B cell (primary cell): ENCODE results near the gene RIC3. TPM values are rescaled to one million over a fixed set of nuclear protein-coding genes. Genes with fewer than 3 reads are reported as not detected.

ENCODE experiments used
- ATAC-seq: fragments of 200-7000 bp; cut with Tn5 transposase; one replicate; pipeline ENCODE4 v1.10.0; 2021; ENCODE audit warnings: low read depth, mild to moderate bottlenecking, moderate number of reproducible peaks, moderate library complexity
- CTCF ChIA-PET: fragments of 350-600 bp; sonication (Branson Sonifier 250); formaldehyde crosslinking; loops from one replicate; lab custom pipeline; 2021; ENCODE audit warnings: antibody characterized with exemption, inconsistent platforms; lab: Charles Lee
- POLR2A ChIA-PET: fragments of 350-600 bp; sonication (Branson Sonifier 250); formaldehyde crosslinking; loops from one replicate; lab custom pipeline; 2021; ENCODE audit warnings: antibody characterized with exemption; lab: Charles Lee
- DNase-seq: peaks from one replicate; pipeline ENCODE4 v3.0.0; 2013
- H2AFZ ChIP-seq: 2 replicates; pipeline ENCODE4 v1.6.1; 2012; ENCODE audit warnings: mild to moderate bottlenecking, low read depth, low read length; ENCODE audit not compliant: insufficient read depth, poor library complexity, severe bottlenecking
- H3K27ac ChIP-seq, 2 donors: 1 replicate in 1 of 2; 2 replicates in 1 of 2; pipeline ENCODE4 v1.5.1; 2012 to 2013; ENCODE audit warnings: low read length in 2 of 2, mild to moderate bottlenecking in 2 of 2, moderate library complexity in 1 of 2
- H3K27me3 ChIP-seq, 4 experiments: fragments of 200-600 bp in 1 of 4; sonication (generic) in 1 of 4; replicated peaks in 1 of 4; 1 replicate in 2 of 4; 2 replicates in 2 of 4; pipeline versions ENCODE4 v1.6.1 to v1.7.0; 2013 to 2016; ENCODE audit warnings: low read length in 3 of 4, mild to moderate bottlenecking in 2 of 4, mixed read lengths in 1 of 4, moderate library complexity in 1 of 4; ENCODE audit not compliant: insufficient read depth in 4 of 4, control insufficient read depth in 3 of 4; ENCODE audit errors: control extremely low read depth in 1 of 4
- H3K36me3 ChIP-seq, 2 experiments: replicated peaks in 1 of 2; 1 replicate in 1 of 2; 2 replicates in 1 of 2; pipeline versions ENCODE4 v1.6.1 to v1.7.1; 2013; ENCODE audit warnings: low read length in 1 of 2; ENCODE audit not compliant: insufficient read depth in 2 of 2, control insufficient read depth in 1 of 2; ENCODE audit errors: control extremely low read depth in 1 of 2, extremely low read depth in 1 of 2
- H3K4me1 ChIP-seq, 2 donors: fragments of 200-600 bp in 1 of 2; sonication (generic) in 1 of 2; 1 replicate in 1 of 2; 2 replicates in 1 of 2; pipeline versions ENCODE4 v1.5.1 to v1.6.1; 2013 to 2017; ENCODE audit warnings: low read length in 2 of 2; ENCODE audit not compliant: control insufficient read depth in 2 of 2, insufficient read depth in 2 of 2
- H3K4me2 ChIP-seq: replicated peaks from 2 replicates; pipeline ENCODE3; 2012; ENCODE audit warnings: mild to moderate bottlenecking, low read depth, low read length; ENCODE audit not compliant: poor library complexity, severe bottlenecking
- H3K4me3 ChIP-seq, 5 experiments: fragments of 200-600 bp in 1 of 5; sonication (generic) in 1 of 5; 1 replicate in 3 of 5; 2 replicates in 2 of 5; pipeline versions ENCODE4 v1.5.1 to v1.7.0; 2011 to 2016; ENCODE audit warnings: low read length in 4 of 5, mild to moderate bottlenecking in 4 of 5, low read depth in 2 of 5, control low read depth in 1 of 5, moderate library complexity in 1 of 5; ENCODE audit not compliant: insufficient read depth in 1 of 5; ENCODE audit errors: control extremely low read depth in 1 of 5, extremely low read depth in 1 of 5
- H3K79me2 ChIP-seq: fragments of 200-600 bp; sonication (generic); one replicate; pipeline ENCODE4 v1.6.0; 2016; ENCODE audit warnings: low read length; ENCODE audit not compliant: control insufficient read depth, insufficient read depth
- H3K9ac ChIP-seq: fragments of 200-600 bp; sonication (generic); 2 replicates; pipeline ENCODE4 v1.6.1; 2017; ENCODE audit warnings: mild to moderate bottlenecking, low read length, moderate library complexity
- H3K9me3 ChIP-seq, 3 donors: one replicate each; pipeline versions ENCODE4 v1.6.1 to v1.7.1; 2013; ENCODE audit warnings: low read length in 2 of 3; ENCODE audit not compliant: control insufficient read depth in 2 of 3, insufficient read depth in 1 of 3; ENCODE audit errors: control extremely low read depth in 1 of 3
- H4K20me1 ChIP-seq: 2 replicates; pipeline ENCODE4 v1.6.0; 2012; ENCODE audit warnings: mild to moderate bottlenecking, low read length; ENCODE audit not compliant: insufficient read depth, control insufficient read depth, poor library complexity, severe bottlenecking
- H3K27ac Mint-ChIP-seq: one replicate; pipeline ENCODE4 v1.8.0; 2021; ENCODE audit warnings: mixed read lengths
- H3K27me3 Mint-ChIP-seq: one replicate; pipeline ENCODE4 v1.8.0; 2021; ENCODE audit warnings: mixed read lengths
- H3K4me1 Mint-ChIP-seq: one replicate; pipeline ENCODE4 v1.8.0; 2021; ENCODE audit warnings: mixed read lengths
- H3K4me3 Mint-ChIP-seq: one replicate; pipeline ENCODE4 v1.8.0; 2021; ENCODE audit warnings: mixed read lengths
- H3K9me3 Mint-ChIP-seq: one replicate; pipeline ENCODE4 v1.8.0; 2022; ENCODE audit warnings: mixed read lengths; ENCODE audit not compliant: insufficient read depth
- EZH2 ChIP-seq: IDR thresholded peaks from 2 replicates; pipeline ENCODE4 v1.6.1; 2012; ENCODE audit warnings: borderline replicate concordance, low read depth, mild to moderate bottlenecking, moderate library complexity, low read length; ENCODE audit not compliant: insufficient read depth, poor library complexity, severe bottlenecking
- WGBS: methylation state at CpG from one replicate; pipeline ENCODE4 v1.1.5; 2013; ENCODE audit warnings: missing lambda C conversion rate; ENCODE audit not compliant: insufficient coverage; 5-methylcytosine and 5-hydroxymethylcytosine counted together
- intact Hi-C: fragments of 100-400 bp; cut with micrococcal nuclease; formaldehyde crosslinking; loops from one replicate; pipeline ENCODE4 v1.10.0; 2022
- polyA plus RNA-seq: library from polyadenylated mRNA; depleted of rRNA; stranded (reverse); fragments of >200 nt; gene quantifications from 2 replicates; pipeline ENCODE4 v1.2.3, GENCODE V29; 2012
- total RNA-seq, 2 donors: library from RNA; stranded (reverse); fragments of 120-200 nt in 1 of 2; gene quantifications; 1 replicate in 1 of 2; 2 replicates in 1 of 2; pipeline versions ENCODE4 v1.2.3 to v1.2.4, GENCODE V29; 2013 to 2022
- TF ChIP-seq, protein P1 (sequence below): fragments of 200-600 bp; IDR thresholded peaks from one replicate; pipeline ENCODE4 v1.8.0; 2022; ENCODE audit warnings: antibody characterized with exemption, mild to moderate bottlenecking

Gene RIC3
- total and polyA plus RNA-seq, 2 donors (not counting 1 experiment from before 2014, with no cell fraction given) = 62.4 to 74.6 TPM

GRCh38 chr11:8075119-8075726 is 93.6 kb downstream of the RIC3 start:
- Histone ChIP-seq H3K27me3 (peaks cover 0 to 15% (median under 1%) of the 10 kb centered on the region in 4 experiments), H3K4me3 (no peak overlapping the region), H3K9me3 (peaks cover 0 to 2% (median 0%) of the 10 kb centered on the region in 3 donors), H3K36me3 (no peaks in the 10 kb centered on the region), H3K4me2 (no peak overlapping the region), H3K79me2 (no peaks in the 10 kb centered on the region), H3K4me1 (peaks cover 5 to 7% of the 10 kb centered on the region in 2 donors), H3K27ac (no peak overlapping the region), H4K20me1 (no peaks in the 10 kb centered on the region), H3K9ac (no peak overlapping the region), H2AFZ (no peak overlapping the region)
- no peak for TF ChIP-seq EZH2
- TF ChIP-seq, protein P1, sequence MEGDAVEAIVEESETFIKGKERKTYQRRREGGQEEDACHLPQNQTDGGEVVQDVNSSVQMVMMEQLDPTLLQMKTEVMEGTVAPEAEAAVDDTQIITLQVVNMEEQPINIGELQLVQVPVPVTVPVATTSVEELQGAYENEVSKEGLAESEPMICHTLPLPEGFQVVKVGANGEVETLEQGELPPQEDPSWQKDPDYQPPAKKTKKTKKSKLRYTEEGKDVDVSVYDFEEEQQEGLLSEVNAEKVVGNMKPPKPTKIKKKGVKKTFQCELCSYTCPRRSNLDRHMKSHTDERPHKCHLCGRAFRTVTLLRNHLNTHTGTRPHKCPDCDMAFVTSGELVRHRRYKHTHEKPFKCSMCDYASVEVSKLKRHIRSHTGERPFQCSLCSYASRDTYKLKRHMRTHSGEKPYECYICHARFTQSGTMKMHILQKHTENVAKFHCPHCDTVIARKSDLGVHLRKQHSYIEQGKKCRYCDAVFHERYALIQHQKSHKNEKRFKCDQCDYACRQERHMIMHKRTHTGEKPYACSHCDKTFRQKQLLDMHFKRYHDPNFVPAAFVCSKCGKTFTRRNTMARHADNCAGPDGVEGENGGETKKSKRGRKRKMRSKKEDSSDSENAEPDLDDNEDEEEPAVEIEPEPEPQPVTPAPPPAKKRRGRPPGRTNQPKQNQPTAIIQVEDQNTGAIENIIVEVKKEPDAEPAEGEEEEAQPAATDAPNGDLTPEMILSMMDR = no peak
- Mint-ChIP-seq H3K4me3 (no peak overlapping the region), H3K9me3 (no peaks in the 10 kb centered on the region), H3K4me1 (peaks cover 2% of the 10 kb centered on the region), H3K27ac (no peak overlapping the region), H3K27me3 (peaks cover 42% of the 10 kb centered on the region)
- ATAC-seq = no peak
- intact Hi-C loops = no loop called here
- no CpG with 5 or more reads among the region's 2 CpGs for WGBS
- ChIA-PET POLR2A (no interaction called here), CTCF (no interaction called here)
- DNase-seq = no peak
